HG02610 (cell line): Measurements from ENCODE around the gene DNAH5.
"Not testable (repeated sequence)": the region's sequence is repeated elsewhere in the genome, so short reads cannot be mapped to it uniquely, and the experiment has no call there.

Experiments
- ATAC-seq: cut with Tn5 transposase; IDR thresholded peaks from one replicate; pipeline ENCODE4 v1.9.1; 2021; ENCODE audit warnings: mild to moderate bottlenecking, moderate library complexity; ENCODE audit not compliant: unreplicated experiment

Gene DNAH5

GRCh38 chr5:13944560-13945199 is at the start of gene DNAH5:
Gene DNAH5 (minus strand): TSS chr5:13944688. CDS start chr5:13944438, 250 bp downstream.
- no peak for ATAC-seq

GRCh38 chr5:13993926-13994325 is 49.4 kb upstream of the DNAH5 start:
- no peak for ATAC-seq

- no peak for ATAC-seq
Measured at GRCh38 chr5:13992795-13993194, 48.3 kb upstream of the DNAH5 start.

GRCh38 chr5:13991365-13991764 is 46.9 kb upstream of the DNAH5 start:
- ATAC-seq, result no peak

- ATAC-seq, result no peak
Measured at GRCh38 chr5:13990896-13991295, 46.4 kb upstream of the DNAH5 start.

- ATAC-seq, result no peak
Measured at GRCh38 chr5:13989832-13990231, 45.3 kb upstream of the DNAH5 start.

GRCh38 chr5:13987843-13988464 is 43.5 kb upstream of the DNAH5 start:
- ATAC-seq, result peak; percentile 54

- no peak for ATAC-seq
Measured at GRCh38 chr5:13985731-13986418, 41.4 kb upstream of the DNAH5 start.

GRCh38 chr5:13984888-13985287 is 40.4 kb upstream of the DNAH5 start:
- not testable (repeated sequence) for ATAC-seq

- ATAC-seq, result no peak
Measured at GRCh38 chr5:13976867-13977830, 32.7 kb upstream of the DNAH5 start.

- ATAC-seq, result no peak
Measured at GRCh38 chr5:13976223-13976622, 31.7 kb upstream of the DNAH5 start.

GRCh38 chr5:13975246-13975645 is 30.8 kb upstream of the DNAH5 start:
- no peak for ATAC-seq

GRCh38 chr5:13973724-13974123 is 29.2 kb upstream of the DNAH5 start:
- ATAC-seq, result no peak

- no peak for ATAC-seq
Measured at GRCh38 chr5:13972029-13972428, 27.5 kb upstream of the DNAH5 start.

- peak; percentile 92 for ATAC-seq
Measured at GRCh38 chr5:13957032-13957645, 12.7 kb upstream of the DNAH5 start.

- no peak for ATAC-seq
Measured at GRCh38 chr5:13956471-13956870, 12.0 kb upstream of the DNAH5 start.

- no peak for ATAC-seq
Measured at GRCh38 chr5:13955896-13956295, 11.4 kb upstream of the DNAH5 start.

GRCh38 chr5:13946111-13946510 is 1.6 kb upstream of the DNAH5 start:
- no peak for ATAC-seq

- ATAC-seq, result no peak
Measured at GRCh38 chr5:13945271-13945670, 783 bp upstream of the DNAH5 start.

GRCh38 chr5:13943676-13944075 is 812 bp downstream of the DNAH5 start:
- no peak for ATAC-seq

GRCh38 chr5:13941468-13941867 is 3.0 kb downstream of the DNAH5 start:
- no peak for ATAC-seq
